ENCODE measurements around the gene RHD. TPM values are rescaled to one million over a fixed set of nuclear protein-coding genes. Genes with fewer than 3 reads are reported as not detected.

Gene RHD
- total and polyA plus RNA-seq, 3 donors from 2014 or later = 0.34 to 0.50 (median 0.47) TPM

Other genes starting within 250 kb of the RHD start
- gene SYF2, start 40.0 kb upstream of the RHD start, total RNA-seq = 10 to 100 TPM; 33.9 to 38.2 TPM
- gene SYF2, start 40.0 kb upstream of the RHD start, polyA plus RNA-seq (ENCODE audit: insufficient read depth, low read depth, low replicate concordance) = 40.7 TPM
- 100 to 1,000 TPM; 171 to 175 TPM for gene RSRP1, start 25.1 kb upstream of the RHD start, total RNA-seq
- 73.7 TPM for gene RSRP1, start 25.1 kb upstream of the RHD start, polyA plus RNA-seq (ENCODE audit: insufficient read depth, low read depth, low replicate concordance)
- gene TMEM50A, start 65.8 kb downstream of the RHD start, total RNA-seq = 10 to 100 TPM; 52.6 to 57.2 TPM
- 58.0 TPM for gene TMEM50A, start 65.8 kb downstream of the RHD start, polyA plus RNA-seq (ENCODE audit: insufficient read depth, low read depth, low replicate concordance)
- 1 to 10 TPM; 3.9 to 4.2 TPM for gene RHCE, start 148.3 kb downstream of the RHD start, total RNA-seq
- 1.2 TPM for gene RHCE, start 148.3 kb downstream of the RHD start, polyA plus RNA-seq (ENCODE audit: insufficient read depth, low read depth, low replicate concordance)
- gene MACO1, start 158.4 kb downstream of the RHD start, total RNA-seq = 10 to 100 TPM; 22.1 to 25.4 TPM
- 51.3 TPM for gene MACO1, start 158.4 kb downstream of the RHD start, polyA plus RNA-seq (ENCODE audit: insufficient read depth, low read depth, low replicate concordance)

Data from testis (tissue), 3 donors.